NCI-H345 treated with DMSO at 0.1 percent for 48 hours (cell line): Measurements from ENCODE around the gene MGST2.

Source experiments
- DNase-seq: peaks from one replicate; lab custom pipeline; 2025; ENCODE audit not compliant: unreplicated experiment; lab: John Stamatoyannopoulos, UW

Gene MGST2

GRCh38 chr4:139736274-139736660 lies 70.6 kb downstream of the MGST2 start:
- DNase-seq = no peak

GRCh38 chr4:139736661-139737060 lies 71.0 kb downstream of the MGST2 start:
- no peak for DNase-seq

- no peak for DNase-seq
These were observed 73.4 kb downstream of the MGST2 start for GRCh38 chr4:139738846-139739613.

- no peak for DNase-seq
These were observed 74.5 kb downstream of the MGST2 start for GRCh38 chr4:139740121-139740520.

GRCh38 chr4:139740531-139741041 lies 75.0 kb downstream of the MGST2 start:
- no peak for DNase-seq

- no peak for DNase-seq
These were observed 77.4 kb downstream of the MGST2 start for GRCh38 chr4:139743027-139743426.

GRCh38 chr4:139744232-139744631 lies 78.6 kb downstream of the MGST2 start:
- no peak for DNase-seq

- DNase-seq = no peak
These were observed 79.6 kb downstream of the MGST2 start for GRCh38 chr4:139745111-139745639.

- no peak for DNase-seq
These were observed 81.0 kb downstream of the MGST2 start for GRCh38 chr4:139746431-139747171.

- DNase-seq = no peak
These were observed 83.7 kb downstream of the MGST2 start for GRCh38 chr4:139749338-139749737.

GRCh38 chr4:139749835-139750498 lies 84.3 kb downstream of the MGST2 start:
- no peak for DNase-seq

- no peak for DNase-seq
These were observed 88.1 kb downstream of the MGST2 start for GRCh38 chr4:139753686-139754085.
